Left hindlimb (tissue), 1 donor: ENCODE data around the gene CCAR1.
"Not testable (repeated sequence)": the region's sequence is repeated elsewhere in the genome, so short reads cannot be mapped to it uniquely, and the experiment has no call there.

ENCODE experiments used
- DNase-seq: peaks from one replicate; pipeline ENCODE4 v3.0.0-alpha.2; 2018

The CCAR1 gene

GRCh38 chr10:68829952-68830351 is 108.9 kb downstream of the CCAR1 start:
- DNase-seq, result no peak

GRCh38 chr10:68831961-68832455 is 111.0 kb downstream of the CCAR1 start:
- no peak for DNase-seq

GRCh38 chr10:68832601-68833000 is 111.6 kb downstream of the CCAR1 start:
- no peak for DNase-seq

GRCh38 chr10:68837626-68838322 is 116.7 kb downstream of the CCAR1 start:
- DNase-seq, result no peak

- DNase-seq, result not testable (repeated sequence)
These were observed 119.6 kb downstream of the CCAR1 start for GRCh38 chr10:68840650-68841049.
